Measurements from ENCODE around the gene ARMH2. TPM values are rescaled to one million over a fixed set of nuclear protein-coding genes. Genes with fewer than 3 reads are reported as not detected.

The ARMH2 gene
- total RNA-seq, 1 experiment from 2014 or later, result not detected

- H2AK5ac ChIP-seq (ENCODE audit: insufficient read length, low read length), result no peak overlapping the region
- H2BK12ac ChIP-seq (ENCODE audit: insufficient read length, low read depth, low read length), result no peak overlapping the region
- no CpG with 5 or more reads among the region's 3 CpGs for WGBS (ENCODE audit: extremely low coverage, insufficient read length, low lambda C conversion rate)
- H3K18ac ChIP-seq (ENCODE audit: insufficient read length, low read depth, low read length), result no peak overlapping the region
- DNase-seq, result no peak
- H3K4me3 Mint-ChIP-seq, result no peak overlapping the region
- no peaks in the 10 kb centered on the region for H3K4me1 ChIP-seq (ENCODE audit: insufficient read depth, low read length)
- no peak overlapping the region for H2AFZ ChIP-seq (ENCODE audit: low read length)
- no peaks in the 10 kb centered on the region for H3K79me2 ChIP-seq (ENCODE audit: insufficient read depth, low read length)
- no peak overlapping the region for H4K5ac ChIP-seq (ENCODE audit: insufficient read length, low read depth, low read length)
- no peak overlapping the region for H3K9ac ChIP-seq (ENCODE audit: extremely low read depth, insufficient read length, low read length)
- H3K9me3 Mint-ChIP-seq, result no peaks in the 10 kb centered on the region
- H3K4me1 Mint-ChIP-seq, result peaks cover 23 to 36% of the 10 kb centered on the region in 2 experiments
- TF ChIP-seq, protein P1, sequence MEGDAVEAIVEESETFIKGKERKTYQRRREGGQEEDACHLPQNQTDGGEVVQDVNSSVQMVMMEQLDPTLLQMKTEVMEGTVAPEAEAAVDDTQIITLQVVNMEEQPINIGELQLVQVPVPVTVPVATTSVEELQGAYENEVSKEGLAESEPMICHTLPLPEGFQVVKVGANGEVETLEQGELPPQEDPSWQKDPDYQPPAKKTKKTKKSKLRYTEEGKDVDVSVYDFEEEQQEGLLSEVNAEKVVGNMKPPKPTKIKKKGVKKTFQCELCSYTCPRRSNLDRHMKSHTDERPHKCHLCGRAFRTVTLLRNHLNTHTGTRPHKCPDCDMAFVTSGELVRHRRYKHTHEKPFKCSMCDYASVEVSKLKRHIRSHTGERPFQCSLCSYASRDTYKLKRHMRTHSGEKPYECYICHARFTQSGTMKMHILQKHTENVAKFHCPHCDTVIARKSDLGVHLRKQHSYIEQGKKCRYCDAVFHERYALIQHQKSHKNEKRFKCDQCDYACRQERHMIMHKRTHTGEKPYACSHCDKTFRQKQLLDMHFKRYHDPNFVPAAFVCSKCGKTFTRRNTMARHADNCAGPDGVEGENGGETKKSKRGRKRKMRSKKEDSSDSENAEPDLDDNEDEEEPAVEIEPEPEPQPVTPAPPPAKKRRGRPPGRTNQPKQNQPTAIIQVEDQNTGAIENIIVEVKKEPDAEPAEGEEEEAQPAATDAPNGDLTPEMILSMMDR (conservative IDR thresholded peaks at IDR 0.05), result no peak
- no peaks in the 10 kb centered on the region for H3K27me3 Mint-ChIP-seq (ENCODE audit: low read depth)
- H2BK5ac ChIP-seq (ENCODE audit: insufficient read length, low read length), result no peak overlapping the region
- no peak overlapping the region for H2BK15ac ChIP-seq (ENCODE audit: low read depth, low read length)
- peak overlapping the region in 2 of 3 experiments; percentile 27 to 68; a peak in 3 of 7 replicates for H3K27ac Mint-ChIP-seq
- no peak overlapping the region for H3T11ph ChIP-seq (ENCODE audit: low read length)
- H2BK20ac ChIP-seq (ENCODE audit: low read depth, low read length, poor library complexity, severe bottlenecking), result no peak overlapping the region
- no peak overlapping the region for H2BK120ac ChIP-seq (ENCODE audit: low read depth, low read length, poor library complexity, severe bottlenecking)
- H3K79me1 ChIP-seq (ENCODE audit: insufficient read depth, low read depth, low read length, poor library complexity, severe bottlenecking), result no peaks in the 10 kb centered on the region
- H4K20me1 ChIP-seq (ENCODE audit: control insufficient read depth, insufficient read depth, insufficient read length), result no peaks in the 10 kb centered on the region
- no peak overlapping the region for H3K27ac ChIP-seq (ENCODE audit: insufficient read length, low read depth, low read length)
- peaks cover 0 to 4% (median 0%) of the 10 kb centered on the region in 3 experiments; a peak in 1 of 7 replicates for H3K36me3 Mint-ChIP-seq (ENCODE audit: insufficient read depth in 1 of 3, low read depth in 3 of 3)
- no peak overlapping the region for H4K91ac ChIP-seq (ENCODE audit: insufficient read length, low read depth, low read length)
- no peak overlapping the region for H3K56ac ChIP-seq (ENCODE audit: insufficient read length, low read depth, low read length)
- H3K4ac ChIP-seq (ENCODE audit: low read depth, low read length), result no peak overlapping the region
- H3K23ac ChIP-seq (ENCODE audit: insufficient read length, low read depth, low read length), result no peak overlapping the region
- H3K14ac ChIP-seq (ENCODE audit: insufficient read depth, low read length), result no peak overlapping the region
- no peaks in the 10 kb centered on the region for H3K23me2 ChIP-seq (ENCODE audit: insufficient read length, low read depth, low read length, poor library complexity, severe bottlenecking)
- no peak overlapping the region for H4K8ac ChIP-seq (replicated peaks; ENCODE audit: insufficient read length, low read depth, low read length)
- H3K27me3 ChIP-seq (ENCODE audit: insufficient read depth, low read length), result no peaks in the 10 kb centered on the region
- no peak overlapping the region for H3K4me2 ChIP-seq (ENCODE audit: insufficient read depth, insufficient read length, low read length)
- H3K9me3 ChIP-seq (ENCODE audit: control insufficient read depth, low read depth, low read length), result no peaks in the 10 kb centered on the region
Measured at GRCh38 chr6:24829657-24830056, 30.9 kb upstream of the ARMH2 start.
